Liver (tissue), 9 donors: ENCODE data around the gene DENND1C. TPM values are rescaled to one million over a fixed set of nuclear protein-coding genes. Genes with fewer than 3 reads are reported as not detected.

Experiments
- DNase-seq: peaks from one replicate; pipeline ENCODE4 v3.0.0-alpha.2; 2017; ENCODE audit warnings: low spot score
- H3K27ac ChIP-seq, 2 donors: one replicate each; pipeline ENCODE4 v1.7.0; 2013; ENCODE audit warnings: inconsistent platforms in 2 of 2, low read length in 2 of 2, control low read depth in 1 of 2, low read depth in 1 of 2, mild to moderate bottlenecking in 1 of 2
- H3K27me3 ChIP-seq, 4 donors: one replicate each; pipeline versions ENCODE4 v1.6.1 to v1.7.0; 2013; ENCODE audit warnings: low read length in 3 of 4, inconsistent platforms in 1 of 4, mild to moderate bottlenecking in 1 of 4, moderate library complexity in 1 of 4; ENCODE audit not compliant: control insufficient read depth in 4 of 4, insufficient read depth in 4 of 4
- H3K36me3 ChIP-seq, 4 donors: one replicate each; pipeline versions ENCODE4 v1.6.1 to v1.7.0; 2013; ENCODE audit warnings: low read length in 3 of 4, mild to moderate bottlenecking in 3 of 4, low read depth in 1 of 4, moderate library complexity in 1 of 4; ENCODE audit not compliant: control insufficient read depth in 4 of 4, insufficient read depth in 3 of 4
- H3K4me1 ChIP-seq, 4 donors: one replicate each; pipeline versions ENCODE4 v1.6.1 to v1.7.0; 2013; ENCODE audit warnings: low read length in 3 of 4, mild to moderate bottlenecking in 3 of 4, moderate library complexity in 1 of 4; ENCODE audit not compliant: control insufficient read depth in 4 of 4, insufficient read depth in 4 of 4
- H3K4me3 ChIP-seq, 3 donors: one replicate each; pipeline versions ENCODE4 v1.6.1 to v1.7.0; 2013; ENCODE audit warnings: low read length in 3 of 3, control low read depth in 1 of 3, low read depth in 1 of 3, mild to moderate bottlenecking in 1 of 3
- H3K9ac ChIP-seq, 2 donors: one replicate each; pipeline ENCODE4 v1.7.0; 2013; ENCODE audit warnings: low read length in 2 of 2, mild to moderate bottlenecking in 2 of 2, moderate library complexity in 2 of 2, control low read depth in 1 of 2, low read depth in 1 of 2
- H3K9me3 ChIP-seq, 4 donors: one replicate each; pipeline versions ENCODE4 v1.6.1 to v1.7.0; 2013; ENCODE audit warnings: low read length in 3 of 4; ENCODE audit not compliant: control insufficient read depth in 4 of 4
- EGR1 ChIP-seq, 2 donors: IDR thresholded peaks; 2 replicates each; pipeline ENCODE4 v1.6.1; 2016 to 2018; ENCODE audit warnings: antibody characterized with exemption in 2 of 2, low read depth in 2 of 2
- FOXA1 ChIP-seq: IDR thresholded peaks from 2 replicates; pipeline ENCODE4 v1.6.1; 2016; ENCODE audit warnings: antibody characterized with exemption
- FOXA2 ChIP-seq: IDR thresholded peaks from 2 replicates; pipeline ENCODE4 v1.6.1; 2016; ENCODE audit warnings: antibody characterized with exemption
- GABPA ChIP-seq, 2 donors: IDR thresholded peaks in 1 of 2; conservative IDR thresholded peaks in 1 of 2; 2 replicates each; pipeline ENCODE4 v1.6.1; 2016; ENCODE audit warnings: antibody characterized with exemption in 2 of 2, mild to moderate bottlenecking in 1 of 2, moderate library complexity in 1 of 2
- HNF4A ChIP-seq, 2 donors: conservative IDR thresholded peaks; 2 replicates each; pipeline ENCODE4 v1.6.1; 2016; ENCODE audit warnings: antibody characterized with exemption in 2 of 2, mild to moderate bottlenecking in 2 of 2
- HNF4G ChIP-seq: IDR thresholded peaks from 2 replicates; pipeline ENCODE4 v1.6.1; 2016; ENCODE audit warnings: antibody characterized with exemption
- JUND ChIP-seq, 2 donors: IDR thresholded peaks; 2 replicates each; pipeline ENCODE4 v1.6.1; 2016; ENCODE audit warnings: antibody characterized with exemption in 2 of 2
- NR2F2 ChIP-seq: IDR thresholded peaks from 2 replicates; pipeline ENCODE4 v1.6.1; 2016; ENCODE audit warnings: antibody characterized with exemption
- RAD21 ChIP-seq, 2 donors: IDR thresholded peaks; 2 replicates each; pipeline ENCODE4 v1.6.1; 2016; ENCODE audit warnings: antibody characterized with exemption in 2 of 2, mild to moderate bottlenecking in 2 of 2
- RXRA ChIP-seq, 2 donors: IDR thresholded peaks; 2 replicates each; pipeline ENCODE4 v1.6.1; 2017 to 2018; ENCODE audit warnings: antibody characterized with exemption in 2 of 2, mild to moderate bottlenecking in 1 of 2
- SP1 ChIP-seq: IDR thresholded peaks from 2 replicates; pipeline ENCODE4 v1.6.1; 2018; ENCODE audit warnings: antibody characterized with exemption, mild to moderate bottlenecking
- TAF1 ChIP-seq: conservative IDR thresholded peaks from 2 replicates; pipeline ENCODE4 v1.6.1; 2016; ENCODE audit warnings: antibody characterized with exemption, mild to moderate bottlenecking
- YY1 ChIP-seq: IDR thresholded peaks from 2 replicates; pipeline ENCODE4 v1.6.1; 2016; ENCODE audit warnings: antibody characterized with exemption, mild to moderate bottlenecking
- WGBS: extraction: QIAGEN DNeasy Blood & Tissue Kit; methylation state at CpG from one replicate; pipeline ENCODE4 v1.1.7; 2013; 5-methylcytosine and 5-hydroxymethylcytosine counted together
- polyA plus RNA-seq, 2 donors: library from polyadenylated mRNA; stranded (reverse) in 1 of 2; unstranded in 1 of 2; fragments of 200-250 nt in 1 of 2; fragments of >200 nt in 1 of 2; fragmentation: Nextera tagmentation in 1 of 2; extraction: Ambion mirVana in 1 of 2; gene quantifications; one replicate each; pipeline versions ENCODE4 v1.2.1 to v1.2.3, GENCODE V29; 2013 to 2015
- total RNA-seq, 2 donors: library from RNA; depleted of rRNA; stranded (reverse); fragments of >200 nt; gene quantifications; one replicate each; pipeline ENCODE4 v1.2.3, GENCODE V29; 2014
- TF ChIP-seq, protein P1 (sequence below): IDR thresholded peaks from 2 replicates; pipeline ENCODE4 v1.6.1; 2016; ENCODE audit warnings: antibody characterized with exemption
- TF ChIP-seq, protein P2 (sequence below): IDR thresholded peaks from 2 replicates; pipeline ENCODE4 v1.6.1; 2016; ENCODE audit warnings: antibody characterized with exemption
- TF ChIP-seq, protein P3 (sequence below): IDR thresholded peaks from 2 replicates; pipeline ENCODE4 v1.6.1; 2016; ENCODE audit warnings: antibody characterized with exemption, mild to moderate bottlenecking
- TF ChIP-seq, protein P4 (sequence below): IDR thresholded peaks from 2 replicates; pipeline ENCODE4 v1.6.1; 2016; ENCODE audit warnings: antibody characterized with exemption
- TF ChIP-seq, protein P5 (sequence below): fragments of 150-350 bp; IDR thresholded peaks from 2 replicates; pipeline ENCODE4 v1.5.1; 2017; ENCODE audit warnings: improper control_type of control experiment, low read depth, low read length; ENCODE audit not compliant: missing input control
- donor health status: healthy.
- donor health status: healthy.
- donor health status: healthy.
- donor health status: healthy.
- donor health status: healthy.

The DENND1C gene
- total and polyA plus RNA-seq, 4 donors: 0.99 to 1.5 (median 1.2) TPM

DNA sequence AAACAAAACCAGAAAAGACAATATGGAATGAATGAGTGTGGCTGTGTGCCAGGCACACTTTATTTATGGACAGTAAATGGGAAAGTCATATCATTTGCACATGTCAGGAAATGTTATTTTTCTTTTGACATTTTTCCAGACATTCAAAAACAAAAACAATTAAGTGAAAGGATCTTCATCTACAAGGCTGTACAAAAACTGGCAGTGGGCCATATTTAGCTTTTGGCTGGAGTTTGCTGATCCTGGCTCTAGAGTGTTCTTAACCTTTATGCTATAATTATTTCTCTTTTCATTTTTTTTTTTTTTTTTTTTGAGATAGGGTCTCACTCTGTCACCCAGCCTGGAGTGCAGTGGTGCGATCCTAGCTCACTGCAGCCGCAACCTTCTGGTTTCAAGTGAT is 42.7 kb upstream of the DENND1C start:
- H3K4me1 ChIP-seq: no peaks in the 10 kb centered on the region
- H3K36me3 ChIP-seq: no peaks in the 10 kb centered on the region
- no peak overlapping the region for H3K4me3 ChIP-seq
- TF ChIP-seq EGR1 (IDR thresholded peaks at IDR 0.05; ENCODE audit: low read depth in 2 of 2) (no peak), HNF4G (no peak), YY1 (no peak), HNF4A (conservative IDR thresholded peaks at IDR 0.05) (no peak), TAF1 (no peak), RXRA (IDR thresholded peaks at IDR 0.05) (no peak), SP1 (no peak), GABPA (IDR thresholded peaks at IDR 0.05 in 1 of 2, conservative IDR thresholded peaks at IDR 0.05 in 1 of 2) (no peak), RAD21 (IDR thresholded peaks at IDR 0.05) (no peak), FOXA2 (no peak), JUND (IDR thresholded peaks at IDR 0.05) (no peak), FOXA1 (no peak)
- TF ChIP-seq, protein P1, sequence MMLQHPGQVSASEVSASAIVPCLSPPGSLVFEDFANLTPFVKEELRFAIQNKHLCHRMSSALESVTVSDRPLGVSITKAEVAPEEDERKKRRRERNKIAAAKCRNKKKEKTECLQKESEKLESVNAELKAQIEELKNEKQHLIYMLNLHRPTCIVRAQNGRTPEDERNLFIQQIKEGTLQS: no peak
- TF ChIP-seq, protein P2, sequence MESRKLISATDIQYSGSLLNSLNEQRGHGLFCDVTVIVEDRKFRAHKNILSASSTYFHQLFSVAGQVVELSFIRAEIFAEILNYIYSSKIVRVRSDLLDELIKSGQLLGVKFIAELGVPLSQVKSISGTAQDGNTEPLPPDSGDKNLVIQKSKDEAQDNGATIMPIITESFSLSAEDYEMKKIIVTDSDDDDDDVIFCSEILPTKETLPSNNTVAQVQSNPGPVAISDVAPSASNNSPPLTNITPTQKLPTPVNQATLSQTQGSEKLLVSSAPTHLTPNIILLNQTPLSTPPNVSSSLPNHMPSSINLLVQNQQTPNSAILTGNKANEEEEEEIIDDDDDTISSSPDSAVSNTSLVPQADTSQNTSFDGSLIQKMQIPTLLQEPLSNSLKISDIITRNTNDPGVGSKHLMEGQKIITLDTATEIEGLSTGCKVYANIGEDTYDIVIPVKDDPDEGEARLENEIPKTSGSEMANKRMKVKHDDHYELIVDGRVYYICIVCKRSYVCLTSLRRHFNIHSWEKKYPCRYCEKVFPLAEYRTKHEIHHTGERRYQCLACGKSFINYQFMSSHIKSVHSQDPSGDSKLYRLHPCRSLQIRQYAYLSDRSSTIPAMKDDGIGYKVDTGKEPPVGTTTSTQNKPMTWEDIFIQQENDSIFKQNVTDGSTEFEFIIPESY: no peak
- TF ChIP-seq, protein P3, sequence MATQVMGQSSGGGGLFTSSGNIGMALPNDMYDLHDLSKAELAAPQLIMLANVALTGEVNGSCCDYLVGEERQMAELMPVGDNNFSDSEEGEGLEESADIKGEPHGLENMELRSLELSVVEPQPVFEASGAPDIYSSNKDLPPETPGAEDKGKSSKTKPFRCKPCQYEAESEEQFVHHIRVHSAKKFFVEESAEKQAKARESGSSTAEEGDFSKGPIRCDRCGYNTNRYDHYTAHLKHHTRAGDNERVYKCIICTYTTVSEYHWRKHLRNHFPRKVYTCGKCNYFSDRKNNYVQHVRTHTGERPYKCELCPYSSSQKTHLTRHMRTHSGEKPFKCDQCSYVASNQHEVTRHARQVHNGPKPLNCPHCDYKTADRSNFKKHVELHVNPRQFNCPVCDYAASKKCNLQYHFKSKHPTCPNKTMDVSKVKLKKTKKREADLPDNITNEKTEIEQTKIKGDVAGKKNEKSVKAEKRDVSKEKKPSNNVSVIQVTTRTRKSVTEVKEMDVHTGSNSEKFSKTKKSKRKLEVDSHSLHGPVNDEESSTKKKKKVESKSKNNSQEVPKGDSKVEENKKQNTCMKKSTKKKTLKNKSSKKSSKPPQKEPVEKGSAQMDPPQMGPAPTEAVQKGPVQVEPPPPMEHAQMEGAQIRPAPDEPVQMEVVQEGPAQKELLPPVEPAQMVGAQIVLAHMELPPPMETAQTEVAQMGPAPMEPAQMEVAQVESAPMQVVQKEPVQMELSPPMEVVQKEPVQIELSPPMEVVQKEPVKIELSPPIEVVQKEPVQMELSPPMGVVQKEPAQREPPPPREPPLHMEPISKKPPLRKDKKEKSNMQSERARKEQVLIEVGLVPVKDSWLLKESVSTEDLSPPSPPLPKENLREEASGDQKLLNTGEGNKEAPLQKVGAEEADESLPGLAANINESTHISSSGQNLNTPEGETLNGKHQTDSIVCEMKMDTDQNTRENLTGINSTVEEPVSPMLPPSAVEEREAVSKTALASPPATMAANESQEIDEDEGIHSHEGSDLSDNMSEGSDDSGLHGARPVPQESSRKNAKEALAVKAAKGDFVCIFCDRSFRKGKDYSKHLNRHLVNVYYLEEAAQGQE: no peak
- TF ChIP-seq, protein P4, sequence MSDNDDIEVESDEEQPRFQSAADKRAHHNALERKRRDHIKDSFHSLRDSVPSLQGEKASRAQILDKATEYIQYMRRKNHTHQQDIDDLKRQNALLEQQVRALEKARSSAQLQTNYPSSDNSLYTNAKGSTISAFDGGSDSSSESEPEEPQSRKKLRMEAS: no peak
- TF ChIP-seq, protein P5, sequence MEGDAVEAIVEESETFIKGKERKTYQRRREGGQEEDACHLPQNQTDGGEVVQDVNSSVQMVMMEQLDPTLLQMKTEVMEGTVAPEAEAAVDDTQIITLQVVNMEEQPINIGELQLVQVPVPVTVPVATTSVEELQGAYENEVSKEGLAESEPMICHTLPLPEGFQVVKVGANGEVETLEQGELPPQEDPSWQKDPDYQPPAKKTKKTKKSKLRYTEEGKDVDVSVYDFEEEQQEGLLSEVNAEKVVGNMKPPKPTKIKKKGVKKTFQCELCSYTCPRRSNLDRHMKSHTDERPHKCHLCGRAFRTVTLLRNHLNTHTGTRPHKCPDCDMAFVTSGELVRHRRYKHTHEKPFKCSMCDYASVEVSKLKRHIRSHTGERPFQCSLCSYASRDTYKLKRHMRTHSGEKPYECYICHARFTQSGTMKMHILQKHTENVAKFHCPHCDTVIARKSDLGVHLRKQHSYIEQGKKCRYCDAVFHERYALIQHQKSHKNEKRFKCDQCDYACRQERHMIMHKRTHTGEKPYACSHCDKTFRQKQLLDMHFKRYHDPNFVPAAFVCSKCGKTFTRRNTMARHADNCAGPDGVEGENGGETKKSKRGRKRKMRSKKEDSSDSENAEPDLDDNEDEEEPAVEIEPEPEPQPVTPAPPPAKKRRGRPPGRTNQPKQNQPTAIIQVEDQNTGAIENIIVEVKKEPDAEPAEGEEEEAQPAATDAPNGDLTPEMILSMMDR: no peak
- no peak overlapping the region for H3K9ac ChIP-seq
- no peaks in the 10 kb centered on the region for H3K9me3 ChIP-seq
- no peak overlapping the region for H3K27ac ChIP-seq
- DNase-seq: no peak
- 75% methylated on average over 2 of the region's 2 CpGs for WGBS
- peaks cover 0 to 5% (median 0%) of the 10 kb centered on the region in 4 donors for H3K27me3 ChIP-seq

DNA sequence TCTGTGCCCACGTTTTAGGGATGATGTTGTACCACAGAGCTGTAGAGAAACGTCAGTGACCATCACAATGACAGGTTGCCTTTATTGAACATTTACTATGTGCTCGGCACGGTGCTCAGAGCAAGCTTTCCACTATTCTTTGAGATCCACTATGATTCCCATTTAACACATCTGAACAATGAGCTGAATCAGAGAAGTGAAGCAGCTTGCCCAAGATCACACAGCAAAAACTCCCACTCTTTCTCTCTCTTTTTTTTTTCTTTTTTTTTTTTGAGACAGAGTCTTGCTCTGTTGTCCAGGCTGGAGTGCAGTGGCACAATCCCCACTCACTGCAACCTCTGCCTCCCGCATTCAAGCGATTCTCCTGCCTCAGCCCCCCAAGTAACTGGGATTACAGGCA is 41.1 kb upstream of the DENND1C start:
- H3K36me3 ChIP-seq: no peaks in the 10 kb centered on the region
- H3K4me3 ChIP-seq: no peak overlapping the region
- no peak for DNase-seq
- H3K9me3 ChIP-seq: no peaks in the 10 kb centered on the region
- peaks cover 0 to 5% (median 0%) of the 10 kb centered on the region in 4 donors for H3K27me3 ChIP-seq
- 77% methylated on average over 6 of the region's 6 CpGs for WGBS
- no peaks in the 10 kb centered on the region for H3K4me1 ChIP-seq
- no peak overlapping the region for H3K27ac ChIP-seq
- no peak overlapping the region for H3K9ac ChIP-seq
- TF ChIP-seq SP1 (no peak), FOXA1 (no peak), RXRA (IDR thresholded peaks at IDR 0.05) (no peak), TAF1 (no peak), JUND (IDR thresholded peaks at IDR 0.05) (no peak), RAD21 (IDR thresholded peaks at IDR 0.05) (no peak), HNF4G (no peak), NR2F2 (no peak), YY1 (no peak), FOXA2 (no peak), HNF4A (conservative IDR thresholded peaks at IDR 0.05) (no peak), GABPA (IDR thresholded peaks at IDR 0.05 in 1 of 2, conservative IDR thresholded peaks at IDR 0.05 in 1 of 2) (no peak)
- TF ChIP-seq, protein P1: no peak
- TF ChIP-seq, protein P5: no peak
- TF ChIP-seq, protein P2: no peak
- TF ChIP-seq, protein P4: no peak
